Lower leg skin (tissue), 4 donors: ENCODE results near the gene SCAMP2. TPM values are rescaled to one million over a fixed set of nuclear protein-coding genes. Genes with fewer than 3 reads are reported as not detected.

Experiments used
- DNase-seq, 2 donors: peaks; one replicate each; pipeline ENCODE4 v3.0.0-alpha.2; 2019; ENCODE audit warnings: low spot score in 2 of 2
- H3K4me3 ChIP-seq: fragments of 200-600 bp; sonication (generic); 2 replicates; pipeline ENCODE4 v1.5.1; 2017; ENCODE audit warnings: mild to moderate bottlenecking, low read depth; ENCODE audit not compliant: poor library complexity, severe bottlenecking
- CTCF ChIP-seq, 3 donors: fragments of 450-650 bp; IDR thresholded peaks; one replicate each; pipeline ENCODE4 v1.5.1; 2016; ENCODE audit warnings: antibody characterized with exemption in 3 of 3, mild to moderate bottlenecking in 3 of 3, moderate library complexity in 2 of 3
- POLR2A ChIP-seq, 2 donors: fragments of 450-650 bp; IDR thresholded peaks; one replicate each; pipeline ENCODE4 v1.6.1; 2016 to 2017; ENCODE audit warnings: antibody characterized with exemption in 2 of 2, mild to moderate bottlenecking in 1 of 2, moderate library complexity in 1 of 2
- WGBS, 2 donors: methylation state at CpG; one replicate each; pipeline ENCODE4 v1.1.5; 2018; 5-methylcytosine and 5-hydroxymethylcytosine counted together
- intact Hi-C: fragments of 100-400 bp; cut with DNase I; formaldehyde crosslinking; loops from one replicate; pipeline ENCODE4 v1.15.0; 2023; ENCODE audit warnings: low total_unique reads
- total RNA-seq, 4 donors: library from RNA; depleted of rRNA; stranded (reverse); fragments of >200 nt; gene quantifications; one replicate each; pipeline ENCODE4 v1.1.0, GENCODE V29; 2016

SCAMP2 gene
- total RNA-seq, 4 donors from 2014 or later: 97.2 to 134 (median 107) TPM

GRCh38 chr15:74816624-74817369 lies 56.4 kb downstream of the SCAMP2 start:
- DNase-seq: no peak
- H3K4me3 ChIP-seq: no peak overlapping the region
- 42 to 47% methylated on average over 18 of the region's 19 CpGs for WGBS, 2 donors
- TF ChIP-seq POLR2A (IDR thresholded peaks at IDR 0.05) (no peak), CTCF (IDR thresholded peaks at IDR 0.05) (no peak)
- intact Hi-C loops: no loop called here

GRCh38 chr15:74815961-74816360 lies 57.2 kb downstream of the SCAMP2 start:
- no peak for TF ChIP-seq POLR2A (IDR thresholded peaks at IDR 0.05)
- no peak for TF ChIP-seq CTCF (IDR thresholded peaks at IDR 0.05)
- no peak overlapping the region for H3K4me3 ChIP-seq
- WGBS, 2 donors: 84 to 93% methylated on average over 15 of the region's 15 CpGs
- no peak for DNase-seq
- intact Hi-C loops: no loop called here

- TF ChIP-seq POLR2A (IDR thresholded peaks at IDR 0.05) (no peak), CTCF (IDR thresholded peaks at IDR 0.05) (no peak)
- no peak for DNase-seq
- WGBS, 2 donors: 72 to 73% methylated on average over 10 of the region's 10 CpGs
- no peak overlapping the region for H3K4me3 ChIP-seq
- intact Hi-C loops: no loop called here
Observed at GRCh38 chr15:74815121-74815934, 57.8 kb downstream of the SCAMP2 start.

GRCh38 chr15:74812533-74812932 lies 60.6 kb downstream of the SCAMP2 start, which contains the start of gene LMAN1L:
Gene LMAN1L, plus strand, starts transcription at chr15:74812835. Its CDS starts 20 bp downstream, at chr15:74812855.
- TF ChIP-seq POLR2A (IDR thresholded peaks at IDR 0.05): no peak
- no peak for TF ChIP-seq CTCF (IDR thresholded peaks at IDR 0.05)
- 60 to 68% methylated on average over 12 of the region's 12 CpGs for WGBS, 2 donors
- intact Hi-C loops: no loop called here
- no peak for DNase-seq
- H3K4me3 ChIP-seq: no peak within 1 kb of the TSS

GRCh38 chr15:74809956-74810355 lies 63.2 kb downstream of the SCAMP2 start:
- intact Hi-C loops: no loop called here
- whole genome bisulfite sequencing, 2 donors: 67 to 86% methylated on average over 3 of the region's 3 CpGs
- no peak overlapping the region for H3K4me3 ChIP-seq
- no peak for DNase-seq
- TF ChIP-seq CTCF (IDR thresholded peaks at IDR 0.05) (no peak), POLR2A (IDR thresholded peaks at IDR 0.05) (no peak)
